Dermis microvascular lymphatic vessel endothelial cell (primary cell): ENCODE results near the gene CXCR2. TPM values are rescaled to one million over a fixed set of nuclear protein-coding genes. Genes with fewer than 3 reads are reported as not detected.

Experiments used
- DNase-seq, 2 donors: peaks; one replicate each; pipeline versions ENCODE4 v3.0.0 to v3.0.0-alpha.2; 2010; ENCODE audit warnings: low read depth in 2 of 2
- total RNA-seq: library from RNA; depleted of rRNA; stranded (reverse); fragments of >200 nt; gene quantifications from 2 replicates; pipeline ENCODE4 v1.2.1, GENCODE V29; 2014

CXCR2 gene
- total RNA-seq, 1 donor from 2014 or later, result not detected

DNA sequence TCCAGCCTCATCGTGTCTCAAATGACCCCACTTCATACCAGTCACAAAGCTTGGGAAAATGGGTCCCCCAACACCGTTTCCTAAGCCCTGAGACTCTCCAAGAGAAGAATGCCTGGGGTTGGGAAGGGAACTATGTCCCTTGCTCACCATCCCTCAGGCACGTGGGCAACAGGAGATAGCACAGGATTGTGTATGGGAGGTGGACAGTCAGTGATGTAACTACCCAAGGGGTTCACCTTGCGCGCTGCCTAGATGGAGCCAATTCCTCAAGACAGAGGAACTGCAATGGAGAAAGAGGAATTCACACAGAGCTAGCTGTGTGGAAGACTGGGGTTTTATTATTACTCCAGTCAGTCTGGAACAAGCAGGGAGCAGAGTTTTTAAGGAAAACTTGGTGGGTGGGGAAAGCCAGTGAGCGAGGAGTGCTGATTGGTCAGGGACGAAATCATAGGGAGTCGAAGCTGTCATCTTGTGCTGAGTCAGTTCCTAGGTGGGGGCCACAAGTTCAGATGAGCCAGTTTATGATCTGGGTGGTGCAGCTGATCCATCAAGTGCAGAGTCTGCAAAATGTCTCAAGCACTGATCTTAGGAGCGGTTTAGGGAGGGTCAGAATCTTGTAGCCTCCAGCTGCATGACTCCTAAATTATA, 54.8 kb downstream of the CXCR2 start:
- DNase-seq, result no peak

DNA sequence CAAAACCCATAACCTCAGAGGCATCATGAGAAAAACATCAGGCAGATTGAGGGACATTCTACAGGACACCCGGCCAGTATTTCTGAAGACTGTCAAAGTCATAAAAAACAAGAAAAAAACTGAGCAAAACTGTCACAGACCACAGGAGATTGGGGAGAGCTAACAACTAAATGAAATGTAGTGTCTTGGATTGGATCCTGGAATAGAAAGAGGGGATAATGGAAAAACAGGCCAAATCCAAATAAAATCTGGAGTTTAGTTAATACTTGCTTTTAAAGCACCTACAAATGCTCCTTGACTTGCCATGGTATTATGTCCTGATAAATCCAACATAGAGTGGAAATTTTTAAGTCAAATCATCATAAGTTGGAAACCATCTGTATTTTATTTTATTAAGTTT, 58.5 kb downstream of the CXCR2 start:
- DNase-seq, result no peak

GRCh38 chr2:218186355-218186766, 60.5 kb downstream of the CXCR2 start:
- DNase-seq, result peak; percentile 57 to 74

Other genes starting within 250 kb of the CXCR2 start
- 21.1 and 50.6 TPM in 2 replicates for gene TNS1, start 123.0 kb upstream of the CXCR2 start, total RNA-seq
- gene RUFY4, start 56.8 kb upstream of the CXCR2 start, total RNA-seq, result not detected in 2 replicates
- gene CXCR1, start 40.9 kb downstream of the CXCR2 start, total RNA-seq, result not detected in 2 replicates
- gene ARPC2, start 91.2 kb downstream of the CXCR2 start, total RNA-seq, result 256 and 269 TPM in 2 replicates
- gene GPBAR1, start 135.0 kb downstream of the CXCR2 start, total RNA-seq, result 0.13 TPM in 1 of 2 replicates, not detected in the other
- 126 and 132 TPM in 2 replicates for gene AAMP, start 144.1 kb downstream of the CXCR2 start, total RNA-seq
- gene PNKD, start 144.5 kb downstream of the CXCR2 start, total RNA-seq, result 19.8 and 26.9 TPM in 2 replicates
- 121 and 191 TPM in 2 replicates for gene TMBIM1, start 166.5 kb downstream of the CXCR2 start, total RNA-seq
- gene CATIP, start 230.8 kb downstream of the CXCR2 start, total RNA-seq, result not detected in 2 replicates